K562 (cell line): Measurements from ENCODE around the gene ZNF331. TPM values are rescaled to one million over a fixed set of nuclear protein-coding genes. Genes with fewer than 3 reads are reported as not detected.
A peak's percentile ranks its signal among the peaks of the same experiment; 100 is the strongest.

Source experiments
- CBX8 ChIP-seq: fragments of 200-600 bp; sonication (generic); IDR thresholded peaks from 2 replicates; pipeline ENCODE4 v1.6.1; 2012; ENCODE audit warnings: borderline replicate concordance, mixed run types, low read depth, mild to moderate bottlenecking, moderate library complexity, mixed read lengths, low read length, control low read depth, inconsistent platforms; ENCODE audit not compliant: poor library complexity, severe bottlenecking; ENCODE audit errors: extremely low read depth
- CCAR2 ChIP-seq: fragments of 200-400 bp; formaldehyde crosslinking; IDR thresholded peaks from 2 replicates; pipeline ENCODE4 v1.6.1; 2017; ENCODE audit warnings: mild to moderate bottlenecking, low read depth, low read length
- CHD4 ChIP-seq: fragments of 200-600 bp; sonication (generic); IDR thresholded peaks from 3 replicates; pipeline ENCODE4 v1.6.1; 2012; ENCODE audit warnings: low read depth, mild to moderate bottlenecking, mixed read lengths, low read length, inconsistent platforms; ENCODE audit not compliant: insufficient read depth, insufficient replicate concordance, poor library complexity, severe bottlenecking
- COPS2 ChIP-seq: fragments of 450-650 bp; conservative IDR thresholded peaks from 2 replicates; pipeline ENCODE4 v1.6.1; 2016; ENCODE audit warnings: mild to moderate bottlenecking, moderate library complexity
- CREM ChIP-seq: IDR thresholded peaks from 2 replicates; pipeline ENCODE4 v1.6.1; 2014; ENCODE audit warnings: antibody characterized with exemption, low read depth
- LARP7 ChIP-seq: fragments of 450-650 bp; IDR thresholded peaks from 2 replicates; pipeline ENCODE4 v1.6.1; 2016
- MCM7 ChIP-seq, 2 experiments: fragments of 450-650 bp; IDR thresholded peaks; 2 replicates each; pipeline ENCODE4 v1.6.1; 2016 to 2018
- MTA1 ChIP-seq: fragments of 450-650 bp; IDR thresholded peaks from 2 replicates; pipeline ENCODE4 v1.6.1; 2017; ENCODE audit warnings: borderline replicate concordance
- NR2F6 ChIP-seq: fragments of 450-650 bp; formaldehyde crosslinking; IDR thresholded peaks from 2 replicates; pipeline ENCODE4 v1.4.0; 2020; ENCODE audit warnings: mild to moderate bottlenecking
- PHF8 ChIP-seq: fragments of 200-600 bp; sonication (generic); IDR thresholded peaks from 2 replicates; pipeline ENCODE4 v1.6.1; 2012; ENCODE audit warnings: mixed run types, mild to moderate bottlenecking, inconsistent platforms, low read length, moderate library complexity, borderline replicate concordance
- POLR2AphosphoS5 ChIP-seq: IDR thresholded peaks from 2 replicates; pipeline ENCODE4 v1.6.1; 2011; ENCODE audit warnings: mild to moderate bottlenecking, low read depth, low read length, moderate library complexity; ENCODE audit not compliant: control insufficient read depth, insufficient read depth
- SIN3A ChIP-seq, 2 experiments: fragments of 150-350 bp in 1 of 2; IDR thresholded peaks; 2 replicates each; pipeline ENCODE4 v1.6.1; 2011 to 2016; ENCODE audit warnings: borderline replicate concordance in 2 of 2, low read depth in 2 of 2, low read length in 2 of 2, mild to moderate bottlenecking in 2 of 2, moderate library complexity in 2 of 2; ENCODE audit not compliant: control insufficient read depth in 1 of 2
- TGIF2 ChIP-seq: sonication (generic); formaldehyde crosslinking; IDR thresholded peaks from 2 replicates; pipeline ENCODE4 v1.8.1; 2022; ENCODE audit warnings: mild to moderate bottlenecking, missing genetic modification reagents, moderate library complexity
- ZBTB8A ChIP-seq: fragments of 450-650 bp; IDR thresholded peaks from 2 replicates; pipeline ENCODE4 v1.6.1; 2018; ENCODE audit warnings: mild to moderate bottlenecking, moderate library complexity; ENCODE audit not compliant: partially characterized antibody
- ZFP36 ChIP-seq: fragments of 150-350 bp; IDR thresholded peaks from 2 replicates; pipeline ENCODE4 v1.6.1; 2018; ENCODE audit warnings: low read length, low read depth; ENCODE audit not compliant: partially characterized antibody
- ZFX ChIP-seq: sonication (generic); formaldehyde crosslinking; IDR thresholded peaks from 2 replicates; pipeline ENCODE4 v1.8.0; 2022; ENCODE audit warnings: mild to moderate bottlenecking, missing genetic modification reagents, moderate library complexity
- ZNF140 ChIP-seq: fragments of 250-450 bp; sonication (Bioruptor Pico); IDR thresholded peaks from 2 replicates; pipeline ENCODE4 v1.8.0; 2021; ENCODE audit warnings: moderate library complexity, mild to moderate bottlenecking, inconsistent platforms
- ZNF165 ChIP-seq: fragments of 250-450 bp; sonication (Bioruptor Pico); IDR thresholded peaks from 2 replicates; pipeline ENCODE4 v1.4.0; 2020; ENCODE audit warnings: borderline replicate concordance
- ZNF175 ChIP-seq: fragments of 200-800 bp; sonication (Bioruptor generic); IDR thresholded peaks from 2 replicates; pipeline ENCODE4 v1.6.1; 2016; ENCODE audit warnings: low read depth, mild to moderate bottlenecking, missing genetic modification characterization, missing compliant biosample characterization
- ZNF239 ChIP-seq: fragments of 250-450 bp; sonication (Bioruptor Pico); IDR thresholded peaks from 2 replicates; pipeline ENCODE4 v1.4.0; 2020; ENCODE audit warnings: mild to moderate bottlenecking
- ZNF263 ChIP-seq: sonication (generic); formaldehyde crosslinking; IDR thresholded peaks from 2 replicates; pipeline ENCODE4 v1.8.0; 2022; ENCODE audit warnings: mild to moderate bottlenecking, missing genetic modification reagents, borderline replicate concordance
- ZNF282 ChIP-seq: sonication (generic); formaldehyde crosslinking; IDR thresholded peaks from 2 replicates; pipeline ENCODE4 v1.8.1; 2023; ENCODE audit warnings: missing genetic modification reagents
- ZNF551 ChIP-seq: fragments of 250-450 bp; sonication (Bioruptor Pico); IDR thresholded peaks from 2 replicates; pipeline ENCODE4 v1.5.0; 2021; ENCODE audit warnings: mild to moderate bottlenecking, moderate library complexity
- polyA plus RNA-seq, 8 experiments: library from polyadenylated mRNA; depleted of rRNA in 4 of 8; stranded (reverse) in 5 of 8; unstranded in 3 of 8; fragments of >200 nt; fragmentation: Nextera tagmentation in 2 of 8; fragmentation: Illumina TruSeq in 1 of 8; extraction: Ambion mirVana in 2 of 8; extraction: Trizol in 1 of 8; gene quantifications; 2 replicates each; pipeline versions ENCODE4 v1.2.1 to v1.2.3, GENCODE V29; 2011 to 2014; ENCODE audit warnings: inconsistent platforms in 1 of 8, missing spikeins in 1 of 8
- total RNA-seq, 7 experiments: library from RNA; depleted of rRNA in 6 of 7; stranded (reverse); fragments of >200 nt in 6 of 7; fragmentation: Illumina TruSeq in 2 of 7; extraction: Trizol in 2 of 7; gene quantifications; 2 replicates each; pipeline versions ENCODE4 v1.2.1 to v1.2.3, GENCODE V29; 2011 to 2021; ENCODE audit warnings: low replicate concordance in 1 of 7
- TF ChIP-seq, protein P1 (sequence below): sonication (generic); formaldehyde crosslinking; IDR thresholded peaks from 2 replicates; pipeline ENCODE4 v1.8.1; 2023; ENCODE audit warnings: mild to moderate bottlenecking, missing genetic modification reagents, moderate library complexity
- TF ChIP-seq, protein P2 (sequence below): fragments of 150-350 bp; IDR thresholded peaks from 2 replicates; pipeline ENCODE4 v1.6.1; 2014; ENCODE audit warnings: low read depth, mild to moderate bottlenecking, low read length, borderline replicate concordance

Gene ZNF331
- total and polyA plus RNA-seq, 9 of the 15 experiments (the other 6 are each of a cell fraction or from before 2014, with no cell fraction given), result 0.23 to 2.7 (median 0.76) TPM

DNA sequence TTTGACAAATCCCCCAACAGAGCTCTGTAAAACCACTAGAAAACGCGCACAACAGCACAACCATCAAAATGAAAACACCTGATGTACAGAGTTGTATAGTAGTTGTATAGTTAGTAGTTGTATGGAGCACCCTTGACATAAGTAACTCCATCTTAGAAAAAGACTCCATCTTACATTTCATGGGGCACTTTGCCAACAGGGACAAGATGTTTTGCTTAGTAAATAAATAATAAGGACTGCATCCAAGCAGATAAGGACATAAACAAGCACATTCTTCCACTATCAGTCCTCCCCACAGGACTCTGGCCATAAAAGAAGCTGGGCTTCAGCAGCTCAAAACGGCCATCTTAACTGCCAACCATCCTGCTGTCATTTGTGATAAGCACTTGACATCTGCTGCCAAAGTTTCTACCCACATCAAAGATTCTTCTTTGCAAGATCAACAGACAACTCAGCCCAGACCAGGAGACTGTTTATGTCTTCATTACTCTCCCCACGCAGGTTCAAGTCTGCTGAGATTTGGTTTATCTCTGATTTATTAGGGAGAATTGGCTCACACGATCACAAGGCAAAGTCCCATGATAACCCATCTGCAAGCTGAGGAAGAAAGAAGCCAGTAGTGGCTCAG, 20.7 kb upstream of the ZNF331 start (continued):
- TF ChIP-seq, protein P1, sequence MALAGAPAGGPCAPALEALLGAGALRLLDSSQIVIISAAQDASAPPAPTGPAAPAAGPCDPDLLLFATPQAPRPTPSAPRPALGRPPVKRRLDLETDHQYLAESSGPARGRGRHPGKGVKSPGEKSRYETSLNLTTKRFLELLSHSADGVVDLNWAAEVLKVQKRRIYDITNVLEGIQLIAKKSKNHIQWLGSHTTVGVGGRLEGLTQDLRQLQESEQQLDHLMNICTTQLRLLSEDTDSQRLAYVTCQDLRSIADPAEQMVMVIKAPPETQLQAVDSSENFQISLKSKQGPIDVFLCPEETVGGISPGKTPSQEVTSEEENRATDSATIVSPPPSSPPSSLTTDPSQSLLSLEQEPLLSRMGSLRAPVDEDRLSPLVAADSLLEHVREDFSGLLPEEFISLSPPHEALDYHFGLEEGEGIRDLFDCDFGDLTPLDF (CRISPR knock-in tag), result no peak
- no peak for TF ChIP-seq MCM7 (IDR thresholded peaks at IDR 0.05)
- TF ChIP-seq ZNF140 (CRISPR knock-in tag), result peak; percentile 87
- no peak for TF ChIP-seq ZNF551 (CRISPR knock-in tag)
- TF ChIP-seq TGIF2 (CRISPR knock-in tag), result no peak
- TF ChIP-seq ZBTB8A, result no peak
- TF ChIP-seq ZNF282 (CRISPR knock-in tag), result no peak
- no peak for TF ChIP-seq ZFX
- peak; percentile 99 for TF ChIP-seq ZNF175 (CRISPR knock-in tag)
- TF ChIP-seq ZNF263 (CRISPR knock-in tag), result no peak
- TF ChIP-seq MTA1, result no peak
- TF ChIP-seq CCAR2, result no peak
- no peak for TF ChIP-seq PHF8
- TF ChIP-seq CHD4, result no peak
- no peak for TF ChIP-seq COPS2
- TF ChIP-seq CBX8, result no peak
- TF ChIP-seq POLR2AphosphoS5, result peak; percentile 69; the same call in 1 of the 2 replicates
- TF ChIP-seq SIN3A (IDR thresholded peaks at IDR 0.05; ENCODE audit: borderline replicate concordance in 2 of 2, control insufficient read depth in 1 of 2, low read depth in 2 of 2, low read length in 2 of 2), result no peak
- TF ChIP-seq, protein P2, sequence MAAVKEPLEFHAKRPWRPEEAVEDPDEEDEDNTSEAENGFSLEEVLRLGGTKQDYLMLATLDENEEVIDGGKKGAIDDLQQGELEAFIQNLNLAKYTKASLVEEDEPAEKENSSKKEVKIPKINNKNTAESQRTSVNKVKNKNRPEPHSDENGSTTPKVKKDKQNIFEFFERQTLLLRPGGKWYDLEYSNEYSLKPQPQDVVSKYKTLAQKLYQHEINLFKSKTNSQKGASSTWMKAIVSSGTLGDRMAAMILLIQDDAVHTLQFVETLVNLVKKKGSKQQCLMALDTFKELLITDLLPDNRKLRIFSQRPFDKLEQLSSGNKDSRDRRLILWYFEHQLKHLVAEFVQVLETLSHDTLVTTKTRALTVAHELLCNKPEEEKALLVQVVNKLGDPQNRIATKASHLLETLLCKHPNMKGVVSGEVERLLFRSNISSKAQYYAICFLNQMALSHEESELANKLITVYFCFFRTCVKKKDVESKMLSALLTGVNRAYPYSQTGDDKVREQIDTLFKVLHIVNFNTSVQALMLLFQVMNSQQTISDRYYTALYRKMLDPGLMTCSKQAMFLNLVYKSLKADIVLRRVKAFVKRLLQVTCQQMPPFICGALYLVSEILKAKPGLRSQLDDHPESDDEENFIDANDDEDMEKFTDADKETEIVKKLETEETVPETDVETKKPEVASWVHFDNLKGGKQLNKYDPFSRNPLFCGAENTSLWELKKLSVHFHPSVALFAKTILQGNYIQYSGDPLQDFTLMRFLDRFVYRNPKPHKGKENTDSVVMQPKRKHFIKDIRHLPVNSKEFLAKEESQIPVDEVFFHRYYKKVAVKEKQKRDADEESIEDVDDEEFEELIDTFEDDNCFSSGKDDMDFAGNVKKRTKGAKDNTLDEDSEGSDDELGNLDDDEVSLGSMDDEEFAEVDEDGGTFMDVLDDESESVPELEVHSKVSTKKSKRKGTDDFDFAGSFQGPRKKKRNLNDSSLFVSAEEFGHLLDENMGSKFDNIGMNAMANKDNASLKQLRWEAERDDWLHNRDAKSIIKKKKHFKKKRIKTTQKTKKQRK, result no peak
- TF ChIP-seq CREM, result no peak
- TF ChIP-seq ZFP36, result no peak
- TF ChIP-seq ZNF165, result peak; percentile 45; the same call in 1 of the 2 replicates
- TF ChIP-seq LARP7, result no peak
- peak; percentile 91 for TF ChIP-seq ZNF239 (CRISPR knock-in tag)
- peak; percentile 91 for TF ChIP-seq NR2F6 (CRISPR knock-in tag)
